Naive thymus-derived CD8-positive, alpha-beta T cell (primary cell): ENCODE data around the gene MARVELD3. TPM values are rescaled to one million over a fixed set of nuclear protein-coding genes. Genes with fewer than 3 reads are reported as not detected.

ENCODE experiments used
- ATAC-seq, 2 donors: fragments of 150-1000 bp; cut with Tn5 transposase in 1 of 2; sonication (Bioruptor Pico), chemical (Tn5 transposase) in 1 of 2; 1 replicate in 1 of 2; 2 replicates in 1 of 2; pipeline ENCODE4 v1.10.0; 2021; ENCODE audit warnings: mild to moderate bottlenecking in 2 of 2, moderate library complexity in 2 of 2
- POLR2A ChIA-PET: fragments of 350-600 bp; sonication (Branson Sonifier 250); formaldehyde crosslinking; loops from one replicate; lab custom pipeline; 2021; ENCODE audit warnings: antibody characterized with exemption; lab: Charles Lee
- DNase-seq, 10 donors: peaks; one replicate each; pipeline versions ENCODE4 v3.0.0 to v3.0.0-alpha.2; 2020 to 2022
- H3K27ac Mint-ChIP-seq, 10 donors: one replicate each; pipeline ENCODE4 v1.8.0; 2020 to 2022; ENCODE audit warnings: mild to moderate bottlenecking in 10 of 10, mixed read lengths in 10 of 10, moderate library complexity in 4 of 10, inconsistent platforms in 1 of 10
- H3K27me3 Mint-ChIP-seq, 5 donors: one replicate each; pipeline ENCODE4 v1.8.0; 2021 to 2022; ENCODE audit warnings: mixed read lengths in 5 of 5
- H3K36me3 Mint-ChIP-seq, 3 donors: one replicate each; pipeline ENCODE4 v1.8.0; 2020 to 2022; ENCODE audit warnings: mixed read lengths in 3 of 3, mild to moderate bottlenecking in 2 of 3, inconsistent platforms in 1 of 3
- H3K4me1 Mint-ChIP-seq, 4 donors: one replicate each; pipeline ENCODE4 v1.8.0; 2021 to 2022; ENCODE audit warnings: mixed read lengths in 4 of 4
- H3K4me3 Mint-ChIP-seq, 10 donors: one replicate each; pipeline ENCODE4 v1.8.0; 2020 to 2022; ENCODE audit warnings: mild to moderate bottlenecking in 10 of 10, mixed read lengths in 10 of 10, moderate library complexity in 6 of 10, inconsistent platforms in 1 of 10
- H3K9me3 Mint-ChIP-seq, 9 donors: one replicate each; pipeline ENCODE4 v1.8.0; 2020 to 2022; ENCODE audit warnings: mixed read lengths in 9 of 9, mild to moderate bottlenecking in 3 of 9, inconsistent platforms in 1 of 9, moderate library complexity in 1 of 9
- polyA plus RNA-seq, 3 donors: library from polyadenylated mRNA; unstranded; fragments of 300-500 nt; fragmentation: Illumina TruSeq; gene quantifications; one replicate each; pipeline ENCODE4 v1.2.3, GENCODE V29; 2021
- total RNA-seq, 8 experiments: library from RNA in 2 of 8; stranded (reverse) in 2 of 8; gene quantifications; one replicate each; pipeline ENCODE4 v1.2.3 and lab custom pipeline; 2021 to 2026

MARVELD3 gene
- total and polyA plus RNA-seq, 5 experiments from 2014 or later, result 0.06 TPM; not detected in 4

- H3K4me3 Mint-ChIP-seq, result no peak overlapping the region
- peaks cover 4 to 68% (median 26%) of the 10 kb centered on the region in 3 donors for H3K36me3 Mint-ChIP-seq
- H3K4me1 Mint-ChIP-seq, result no peaks in the 10 kb centered on the region
- no peak overlapping the region for H3K27ac Mint-ChIP-seq
- POLR2A ChIA-PET, result no interaction called here
- ATAC-seq (no peak), DNase-seq (no peak)
- H3K9me3 Mint-ChIP-seq, result no peaks in the 10 kb centered on the region
- no peaks in the 10 kb centered on the region for H3K27me3 Mint-ChIP-seq
Measured at GRCh38 chr16:71659471-71659870, 33.5 kb downstream of the MARVELD3 start.

- Mint-ChIP-seq H3K4me1 (no peaks in the 10 kb centered on the region), H3K4me3 (no peak overlapping the region), H3K9me3 (no peaks in the 10 kb centered on the region), H3K27ac (no peak overlapping the region), H3K36me3 (peaks cover 4 to 80% (median 27%) of the 10 kb centered on the region in 3 donors), H3K27me3 (no peaks in the 10 kb centered on the region)
- ATAC-seq, result no peak
- POLR2A ChIA-PET, result no interaction called here
- no peak for DNase-seq
Measured at GRCh38 chr16:71666264-71666663, 40.3 kb downstream of the MARVELD3 start.

- Mint-ChIP-seq H3K9me3 (no peaks in the 10 kb centered on the region), H3K4me3 (no peak overlapping the region), H3K27ac (no peak overlapping the region), H3K4me1 (no peaks in the 10 kb centered on the region), H3K27me3 (no peaks in the 10 kb centered on the region), H3K36me3 (peaks cover 4 to 81% (median 27%) of the 10 kb centered on the region in 3 donors)
- DNase-seq (no peak), ATAC-seq (no peak)
- POLR2A ChIA-PET, result no interaction called here
Measured at GRCh38 chr16:71666928-71667707, 41.1 kb downstream of the MARVELD3 start.

GRCh38 chr16:71669926-71670536 lies 44.0 kb downstream of the MARVELD3 start:
- POLR2A ChIA-PET, result no interaction called here
- H3K36me3 Mint-ChIP-seq, result peaks cover 4 to 79% (median 22%) of the 10 kb centered on the region in 3 donors
- no peaks in the 10 kb centered on the region for H3K27me3 Mint-ChIP-seq
- ATAC-seq (no peak), DNase-seq (no peak)
- no peaks in the 10 kb centered on the region for H3K4me1 Mint-ChIP-seq
- H3K9me3 Mint-ChIP-seq, result no peaks in the 10 kb centered on the region
- H3K4me3 Mint-ChIP-seq, result no peak overlapping the region
- peak overlapping the region in 1 of 10 donors; percentile 32 for H3K27ac Mint-ChIP-seq

- no peaks in the 10 kb centered on the region for H3K4me1 Mint-ChIP-seq
- H3K27ac Mint-ChIP-seq, result peak overlapping the region in 2 of 10 donors; percentile 2 to 32
- H3K9me3 Mint-ChIP-seq, result no peaks in the 10 kb centered on the region
- POLR2A ChIA-PET, result no interaction called here
- DNase-seq, result no peak
- H3K36me3 Mint-ChIP-seq, result peaks cover 4 to 79% (median 24%) of the 10 kb centered on the region in 3 donors
- no peak overlapping the region for H3K4me3 Mint-ChIP-seq
- ATAC-seq, result no peak
- H3K27me3 Mint-ChIP-seq, result no peaks in the 10 kb centered on the region
Measured at GRCh38 chr16:71670537-71670936, 44.6 kb downstream of the MARVELD3 start.

- Mint-ChIP-seq H3K4me1 (no peaks in the 10 kb centered on the region), H3K27me3 (no peaks in the 10 kb centered on the region), H3K9me3 (no peaks in the 10 kb centered on the region), H3K36me3 (peaks cover 4 to 82% (median 26%) of the 10 kb centered on the region in 3 donors), H3K4me3 (no peak overlapping the region), H3K27ac (no peak overlapping the region)
- no peak for DNase-seq
- POLR2A ChIA-PET, result no interaction called here
- no peak for ATAC-seq
Measured at GRCh38 chr16:71671165-71671564, 45.2 kb downstream of the MARVELD3 start.

GRCh38 chr16:71672125-71672524 lies 46.1 kb downstream of the MARVELD3 start:
- Mint-ChIP-seq H3K27ac (no peak overlapping the region), H3K4me3 (no peak overlapping the region), H3K36me3 (peaks cover 2 to 82% (median 29%) of the 10 kb centered on the region in 3 donors), H3K27me3 (no peaks in the 10 kb centered on the region), H3K9me3 (no peaks in the 10 kb centered on the region), H3K4me1 (no peaks in the 10 kb centered on the region)
- POLR2A ChIA-PET, result no interaction called here
- no peak for DNase-seq
- no peak for ATAC-seq

GRCh38 chr16:71672803-71673581 lies 47.0 kb downstream of the MARVELD3 start:
- Mint-ChIP-seq H3K4me1 (no peaks in the 10 kb centered on the region), H3K9me3 (no peaks in the 10 kb centered on the region), H3K27ac (no peak overlapping the region), H3K36me3 (peaks cover 0 to 80% (median 24%) of the 10 kb centered on the region in 3 donors), H3K4me3 (no peak overlapping the region), H3K27me3 (no peaks in the 10 kb centered on the region)
- POLR2A ChIA-PET, result no interaction called here
- ATAC-seq (no peak), DNase-seq (no peak)

GRCh38 chr16:71673582-71673973 lies 47.6 kb downstream of the MARVELD3 start:
- no peaks in the 10 kb centered on the region for H3K4me1 Mint-ChIP-seq
- POLR2A ChIA-PET, result no interaction called here
- no peak for DNase-seq
- no peaks in the 10 kb centered on the region for H3K27me3 Mint-ChIP-seq
- H3K4me3 Mint-ChIP-seq, result no peak overlapping the region
- peaks cover 0 to 80% (median 27%) of the 10 kb centered on the region in 3 donors for H3K36me3 Mint-ChIP-seq
- no peak for ATAC-seq
- H3K27ac Mint-ChIP-seq, result no peak overlapping the region
- H3K9me3 Mint-ChIP-seq, result no peaks in the 10 kb centered on the region

GRCh38 chr16:71674229-71674628 lies 48.2 kb downstream of the MARVELD3 start:
- no peak for ATAC-seq
- Mint-ChIP-seq H3K36me3 (peaks cover 0 to 78% (median 25%) of the 10 kb centered on the region in 3 donors), H3K27me3 (no peaks in the 10 kb centered on the region), H3K4me1 (no peaks in the 10 kb centered on the region), H3K9me3 (no peaks in the 10 kb centered on the region), H3K4me3 (no peak overlapping the region), H3K27ac (no peak overlapping the region)
- no peak for DNase-seq
- POLR2A ChIA-PET, result no interaction called here

GRCh38 chr16:71675380-71675779 lies 49.4 kb downstream of the MARVELD3 start:
- H3K4me3 Mint-ChIP-seq, result no peak overlapping the region
- no peaks in the 10 kb centered on the region for H3K9me3 Mint-ChIP-seq
- ATAC-seq (no peak), DNase-seq (no peak)
- H3K27me3 Mint-ChIP-seq, result no peaks in the 10 kb centered on the region
- POLR2A ChIA-PET, result interaction anchor here (1.5 kb wide), 1 partner anchor 12 kb away, joined by 3 read pairs; no protein-coding TSS in a partner anchor
- H3K27ac Mint-ChIP-seq, result no peak overlapping the region
- peaks cover 0 to 74% (median 33%) of the 10 kb centered on the region in 3 donors for H3K36me3 Mint-ChIP-seq
- H3K4me1 Mint-ChIP-seq, result no peaks in the 10 kb centered on the region

- Mint-ChIP-seq H3K27ac (no peak overlapping the region), H3K4me3 (no peak overlapping the region)
- DNase-seq, result no peak
Measured at GRCh38 chr16:71676236-71676635, 50.3 kb downstream of the MARVELD3 start.

GRCh38 chr16:71681360-71681759 lies 55.4 kb downstream of the MARVELD3 start:
- POLR2A ChIA-PET, result no interaction called here
- H3K4me3 Mint-ChIP-seq, result no peak overlapping the region

More at GRCh38 chr16:71676236-71676635, 50.3 kb downstream of the MARVELD3 start:
- no peak for ATAC-seq
- Mint-ChIP-seq H3K4me1 (no peaks in the 10 kb centered on the region), H3K27me3 (no peaks in the 10 kb centered on the region), H3K9me3 (no peaks in the 10 kb centered on the region), H3K36me3 (peaks cover 0 to 71% (median 34%) of the 10 kb centered on the region in 3 donors)
- POLR2A ChIA-PET, result interaction anchor here (1.5 kb wide), 1 partner anchor 11 kb away, joined by 3 read pairs; no protein-coding TSS in a partner anchor

More at GRCh38 chr16:71681360-71681759, 55.4 kb downstream of the MARVELD3 start:
- Mint-ChIP-seq H3K9me3 (peaks cover 0 to 2% (median 0%) of the 10 kb centered on the region in 9 donors), H3K27me3 (no peaks in the 10 kb centered on the region), H3K4me1 (no peaks in the 10 kb centered on the region), H3K27ac (no peak overlapping the region), H3K36me3 (peaks cover 11 to 76% (median 53%) of the 10 kb centered on the region in 3 donors)
- ATAC-seq (no peak), DNase-seq (no peak)
